Epidermal melanocyte (primary cell): Measurements from ENCODE around the gene ATAD3C.

Source experiments
- DNase-seq: peaks from one replicate; pipeline ENCODE4 v3.0.0; 2011; ENCODE audit warnings: low spot score; ENCODE audit not compliant: insufficient read length

Gene ATAD3C

GRCh38 chr1:1430992-1431844, 18.3 kb upstream of the ATAD3C start:
- DNase-seq: no peak

GRCh38 chr1:1431845-1432273, 17.6 kb upstream of the ATAD3C start:
- DNase-seq: peak; percentile 16

DNA sequence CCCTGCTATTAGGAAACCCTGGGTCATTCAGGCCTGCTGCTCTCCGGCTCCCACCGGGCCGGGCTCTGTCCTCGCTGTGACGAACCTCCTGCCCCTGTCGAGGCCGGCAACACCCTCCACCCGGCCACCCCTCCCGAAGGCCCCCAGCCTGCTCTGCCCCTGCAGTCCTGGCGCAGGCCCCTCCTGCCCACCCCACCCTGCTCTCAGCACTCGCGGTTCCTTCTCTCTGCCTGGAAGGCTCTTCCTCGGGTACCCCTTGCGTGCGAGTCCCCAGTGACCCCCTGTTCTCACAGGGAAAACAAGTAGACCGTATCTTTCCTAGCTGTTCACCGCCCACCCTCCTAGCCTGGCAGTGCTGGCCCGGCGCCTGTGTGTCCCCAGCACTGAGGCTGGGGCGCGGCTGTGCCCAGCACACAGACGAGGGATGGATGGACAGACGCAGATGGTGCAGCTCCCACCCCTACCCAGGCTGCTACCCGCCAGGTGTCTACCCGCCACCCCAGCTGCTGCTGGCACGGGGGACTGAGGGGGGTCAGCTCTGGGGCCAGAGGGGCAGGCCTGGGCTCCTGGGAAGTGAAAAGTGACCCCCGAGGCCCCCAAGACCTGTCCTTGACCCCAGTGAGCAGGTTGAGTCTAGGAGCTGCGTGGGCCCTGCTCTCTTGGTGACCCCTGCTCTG, 17.1 kb upstream of the ATAD3C start:
- no peak for DNase-seq

GRCh38 chr1:1432951-1433803, 16.3 kb upstream of the ATAD3C start:
- peak; percentile 23 for DNase-seq

- DNase-seq: no peak
Measured at GRCh38 chr1:1433804-1434130, 15.7 kb upstream of the ATAD3C start.

DNA sequence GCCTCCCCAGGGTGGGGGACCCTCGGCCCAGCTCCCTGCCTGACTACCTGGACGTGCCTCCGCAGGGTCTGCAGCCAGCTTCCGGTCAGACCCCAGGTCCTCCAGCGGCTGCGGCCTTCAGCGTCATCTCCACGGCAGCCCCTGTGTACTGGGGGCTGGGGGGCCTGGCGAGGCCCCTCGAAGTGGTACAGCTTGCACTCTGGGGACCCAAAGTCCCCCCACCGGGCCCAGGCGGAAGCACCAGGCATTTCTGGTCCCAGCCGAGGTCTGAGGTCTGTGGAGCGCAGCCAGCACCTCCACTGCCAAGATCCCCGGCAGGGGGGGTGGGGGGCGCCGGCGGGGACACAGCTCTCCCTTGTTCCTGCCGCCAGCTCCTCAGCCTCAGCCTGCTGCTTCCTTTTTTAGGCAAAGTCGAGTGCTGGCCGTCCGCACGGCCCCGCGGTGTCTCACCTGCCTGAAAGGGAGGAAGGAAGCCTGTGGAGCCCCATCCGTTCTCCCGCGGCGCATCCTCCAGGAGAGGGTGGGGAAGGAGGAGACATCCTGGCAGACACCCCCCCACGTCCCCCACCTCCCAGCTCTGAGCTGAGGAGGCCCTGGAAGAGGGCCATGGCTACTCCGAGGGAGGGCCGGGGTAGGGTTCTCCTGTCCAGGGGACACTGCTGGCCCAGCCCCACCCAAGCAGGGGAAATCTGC, 15.2 kb upstream of the ATAD3C start:
- no peak for DNase-seq

- no peak for DNase-seq
Measured at GRCh38 chr1:1434824-1435105, 14.7 kb upstream of the ATAD3C start.

DNA sequence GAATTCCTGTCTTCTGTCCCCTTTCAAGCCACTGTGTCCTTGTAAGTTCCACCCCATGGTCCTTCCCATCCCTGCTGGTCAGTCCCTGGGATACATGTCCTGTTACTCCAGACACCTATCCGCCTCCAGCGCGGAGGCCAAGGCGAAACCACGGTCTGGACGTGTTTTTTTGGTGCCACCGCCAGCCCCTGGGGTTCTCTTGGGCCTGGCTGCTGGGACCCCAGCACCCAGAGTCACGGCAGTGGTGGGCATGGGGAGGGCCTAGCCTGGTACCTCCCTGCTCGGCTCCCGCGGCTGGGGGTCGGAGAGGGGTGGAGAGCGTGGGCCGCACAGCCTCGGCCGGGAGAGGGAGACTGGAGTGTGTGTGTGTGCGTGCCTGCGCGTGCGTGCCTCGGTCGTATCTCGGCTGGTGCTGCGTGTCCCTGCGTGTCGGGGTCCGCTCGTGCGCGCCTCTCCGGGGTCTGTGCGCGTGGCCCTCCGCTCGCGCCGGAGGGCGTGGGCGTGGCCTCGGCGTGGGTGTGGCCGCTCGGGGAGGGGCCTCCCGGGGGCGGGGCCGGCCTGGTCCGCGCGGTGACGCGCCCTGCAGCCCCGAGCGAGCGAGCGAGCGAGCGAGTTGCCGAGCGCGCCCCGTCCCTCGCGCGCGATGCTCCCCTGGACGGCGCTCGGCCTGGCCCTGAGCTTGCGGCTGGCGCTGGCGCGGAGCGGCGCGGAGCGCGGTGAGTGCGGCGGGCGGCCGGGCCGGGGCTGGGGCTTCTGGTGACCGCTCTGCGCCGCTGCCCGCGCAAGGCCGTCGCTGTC, 14.2 kb upstream of the ATAD3C start, which contains the start of gene VWA1:
VWA1 (plus strand) TSS at position 585 of the 798 bp plus-strand sequence; CDS start at position 644, 59 bp downstream.
- DNase-seq: peak; percentile 97

- DNase-seq: peak; percentile 17
Measured at GRCh38 chr1:1435911-1436629, 13.4 kb upstream of the ATAD3C start.

DNA sequence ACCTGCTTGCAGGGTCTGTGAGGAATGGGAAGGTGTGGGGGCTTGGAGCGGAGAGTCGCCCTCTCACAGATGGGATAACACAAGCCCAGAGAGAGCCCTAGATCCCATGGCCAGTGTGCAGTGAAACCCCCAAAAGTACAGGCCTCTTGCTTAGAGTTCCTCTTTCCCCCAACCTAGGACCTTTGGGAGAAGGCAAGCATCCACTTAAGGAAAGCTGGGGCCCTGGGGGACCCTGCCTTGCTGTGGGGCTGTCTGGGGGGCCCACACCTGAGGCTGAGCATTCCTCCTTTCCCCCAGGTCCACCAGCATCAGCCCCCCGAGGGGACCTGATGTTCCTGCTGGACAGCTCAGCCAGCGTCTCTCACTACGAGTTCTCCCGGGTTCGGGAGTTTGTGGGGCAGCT, 12.9 kb upstream of the ATAD3C start:
- peak; percentile 17 for DNase-seq

- DNase-seq: no peak
Measured at GRCh38 chr1:1437033-1437903, 12.2 kb upstream of the ATAD3C start.

DNA sequence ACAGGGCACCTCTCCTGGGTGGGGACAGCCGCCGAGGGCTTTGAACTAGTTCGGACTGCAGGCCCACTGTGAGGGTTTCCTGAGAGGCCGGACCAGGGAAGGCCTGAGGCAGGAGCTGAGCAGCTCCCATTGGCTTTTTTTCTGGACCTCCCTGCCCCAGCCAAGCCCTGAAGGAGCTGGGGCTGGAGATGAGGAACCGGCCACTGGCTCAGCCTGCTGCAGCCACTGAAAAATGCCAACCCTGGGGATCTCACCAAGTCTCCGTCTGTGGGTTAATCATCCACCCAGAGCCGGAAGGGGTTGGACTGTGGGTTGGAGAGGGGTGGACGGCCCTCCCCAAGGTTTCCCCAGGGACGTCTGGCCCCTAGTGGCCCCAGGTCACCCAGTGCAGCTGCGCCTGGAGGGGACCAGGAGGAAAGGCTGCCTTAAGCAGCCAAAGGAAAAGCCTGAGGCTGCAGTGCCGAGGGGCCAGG, 11.5 kb upstream of the ATAD3C start:
- peak; percentile 25 for DNase-seq

DNA sequence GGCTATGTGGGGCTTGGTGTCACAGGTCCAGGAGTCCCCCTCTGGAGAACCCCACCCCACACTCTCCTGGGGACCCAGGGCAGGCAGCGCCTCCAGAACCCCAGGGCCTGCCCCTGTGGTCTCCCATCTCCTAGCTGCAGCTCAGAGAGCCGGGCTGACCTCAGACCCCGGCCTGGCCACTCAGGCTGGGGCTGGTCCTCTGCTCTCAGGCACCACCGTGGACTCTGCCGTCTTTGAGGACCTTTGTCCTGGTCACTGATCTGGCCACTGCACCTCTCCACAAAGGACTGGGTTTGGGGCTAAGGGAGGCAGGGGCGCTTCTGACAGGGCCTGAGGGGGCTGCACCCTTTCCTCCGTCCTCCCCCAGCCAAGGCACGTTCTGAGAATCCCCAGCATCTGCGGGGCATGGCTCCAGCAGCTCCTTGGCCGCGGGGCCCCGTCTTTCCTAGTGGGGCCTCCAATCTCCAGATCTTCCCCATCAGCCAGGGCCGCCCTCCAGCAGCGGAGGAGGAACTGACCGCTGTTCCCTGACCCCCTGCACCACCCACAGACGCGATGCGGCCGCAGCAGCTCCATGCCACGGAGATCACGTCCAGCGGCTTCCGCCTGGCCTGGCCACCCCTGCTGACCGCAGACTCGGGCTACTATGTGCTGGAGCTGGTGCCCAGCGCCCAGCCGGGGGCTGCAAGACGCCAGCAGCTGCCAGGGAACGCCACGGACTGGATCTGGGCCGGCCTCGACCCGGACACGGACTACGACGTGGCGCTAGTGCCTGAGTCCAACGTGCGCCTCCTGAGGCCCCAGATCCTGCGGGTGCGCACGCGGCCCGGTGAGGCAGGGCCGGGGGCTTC, 10.7 kb upstream of the ATAD3C start:
- peak; percentile 16 for DNase-seq

- no peak for DNase-seq
Measured at GRCh38 chr1:1439546-1440261, 9.8 kb upstream of the ATAD3C start.

DNA sequence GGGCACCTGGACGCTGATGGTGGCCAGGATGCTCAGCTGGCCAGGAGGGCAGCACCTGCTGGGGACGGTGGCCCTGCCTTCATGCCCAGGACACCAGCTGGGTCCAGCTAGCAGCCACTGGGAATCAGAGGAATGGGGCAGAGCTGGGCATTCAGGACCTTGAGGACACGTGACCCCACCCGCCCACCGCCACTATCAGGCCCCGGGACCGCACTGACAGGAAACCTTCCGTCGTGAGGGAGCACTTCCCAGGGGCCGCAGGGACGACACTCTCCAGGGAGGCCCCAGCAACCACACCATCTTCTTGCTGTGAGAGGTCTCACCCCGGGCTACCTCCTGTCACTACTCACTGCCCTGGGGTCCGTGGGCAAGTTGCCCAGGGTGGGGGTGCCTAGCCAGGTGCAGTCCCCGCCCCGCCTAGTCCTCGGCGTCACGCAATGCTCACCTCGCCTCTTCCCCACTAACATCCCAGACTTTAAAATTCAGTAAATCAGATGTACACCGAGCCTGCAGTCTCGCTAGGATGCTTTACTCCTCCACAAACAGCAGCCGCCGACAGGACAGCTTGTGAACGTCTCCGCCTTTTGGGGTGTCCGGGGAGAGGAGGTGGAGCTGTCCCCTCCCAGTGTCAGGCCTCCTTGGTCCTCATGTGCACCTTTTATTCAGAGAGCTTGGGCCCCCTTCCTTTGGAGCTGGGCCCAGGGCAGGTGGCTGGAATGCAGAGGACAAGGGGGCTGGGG, 9.1 kb upstream of the ATAD3C start:
- no peak for DNase-seq
